OCI-M1 (cell line): ENCODE results near the gene GLB1L3.
A peak's percentile ranks its signal among the peaks of the same experiment; 100 is the strongest.

Source experiments
- DNase-seq: peaks from one replicate; lab custom pipeline; 2025; lab: John Stamatoyannopoulos, UW

The GLB1L3 gene

DNA sequence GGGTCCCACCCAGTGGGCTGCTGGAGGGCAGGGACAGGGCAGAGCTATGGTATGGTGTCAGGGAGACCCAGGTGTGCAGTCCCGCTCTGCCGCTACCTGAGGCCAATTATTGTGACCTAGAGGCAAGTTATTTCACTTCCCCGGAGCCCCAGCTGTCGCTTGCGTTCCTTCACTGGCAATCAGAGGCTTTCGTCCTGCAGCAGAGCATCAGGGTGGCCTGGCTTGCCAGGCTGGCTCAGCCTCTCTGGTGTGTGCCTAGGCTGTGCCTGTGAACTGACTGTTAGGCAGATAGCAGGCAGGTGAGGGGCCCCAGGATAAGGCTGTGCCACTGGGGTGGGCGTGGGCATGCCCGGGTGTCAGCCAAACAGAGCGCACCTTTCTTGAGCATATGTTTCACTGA lies 87.0 kb downstream of the GLB1L3 start:
- DNase-seq = no peak

DNA sequence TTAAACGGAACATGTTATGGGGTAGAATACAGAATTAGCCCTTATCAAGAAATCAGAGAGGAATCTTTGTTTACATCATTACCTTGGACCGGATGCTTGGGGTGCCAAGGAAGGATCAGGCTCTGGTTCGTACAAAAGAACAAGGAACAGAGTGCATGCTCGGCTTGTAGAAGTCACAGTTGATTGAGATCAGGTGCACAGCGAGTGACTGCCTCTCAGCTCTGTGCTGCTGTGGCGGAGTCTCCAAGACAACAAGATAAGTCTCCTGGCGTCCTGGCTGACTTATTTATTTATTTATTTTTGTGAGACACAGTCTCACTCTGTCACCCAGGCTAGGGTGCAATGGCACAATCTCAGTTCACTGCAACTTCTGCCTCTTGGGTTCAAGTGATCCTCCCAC lies 87.4 kb downstream of the GLB1L3 start:
- DNase-seq = peak; percentile 6

- no peak for DNase-seq
Observed at GRCh38 chr11:134364261-134364660, 88.1 kb downstream of the GLB1L3 start.

- no peak for DNase-seq
Observed at GRCh38 chr11:134365011-134365925, 89.1 kb downstream of the GLB1L3 start.

DNA sequence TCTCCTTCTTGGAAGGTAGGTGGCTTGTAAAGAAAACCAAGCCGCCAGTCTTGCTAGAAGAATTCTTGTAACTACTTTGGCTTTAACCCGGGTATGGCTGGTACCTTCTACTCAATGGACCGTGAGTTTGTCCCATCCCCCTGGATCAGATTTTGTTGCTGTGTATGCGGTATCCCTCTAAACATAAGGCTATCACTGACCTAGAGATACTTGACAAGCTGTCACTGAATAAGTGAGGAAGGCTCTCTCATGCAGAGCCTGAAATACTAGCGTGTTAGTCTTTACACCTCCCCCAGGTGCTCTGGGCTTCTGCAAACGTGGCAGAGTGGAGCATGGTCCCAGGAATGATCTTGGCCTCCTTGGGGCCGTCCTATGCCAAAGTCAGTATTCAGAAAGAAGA lies 90.1 kb downstream of the GLB1L3 start:
- DNase-seq = no peak

DNA sequence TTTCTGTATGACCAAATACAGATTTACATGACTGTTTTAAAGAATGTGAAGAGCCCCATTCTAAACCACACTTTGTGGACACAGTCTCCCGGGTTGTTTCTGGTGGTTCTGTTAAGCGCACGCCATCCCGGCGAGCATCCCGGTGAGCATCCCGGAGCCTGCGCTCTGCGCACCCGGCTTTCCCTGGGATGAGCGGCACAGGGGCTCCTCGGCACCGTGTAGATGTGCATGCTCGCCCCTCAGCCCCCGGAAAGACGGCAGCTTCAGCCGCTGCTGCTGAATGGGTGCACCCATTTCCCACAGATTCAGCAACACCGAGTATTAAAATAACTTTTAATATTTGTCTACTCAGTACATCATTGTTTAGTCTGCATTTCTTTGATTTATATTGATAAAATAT lies 91.6 kb downstream of the GLB1L3 start:
- DNase-seq = no peak
